LNCaP clone FGC (cell line): ENCODE measurements around the gene OSBPL1A.

Experiments
- DNase-seq: peaks from one replicate; pipeline ENCODE4 v3.0.0-alpha.2; 2011; ENCODE audit warnings: low read depth
- H3K4me3 ChIP-seq: 2 replicates; pipeline ENCODE4 v1.5.1; 2011; ENCODE audit warnings: mild to moderate bottlenecking, low read depth, low read length, control low read depth
- TF ChIP-seq, protein P1 (sequence below): IDR thresholded peaks from 2 replicates; pipeline ENCODE4 v1.5.1; 2012; ENCODE audit warnings: mild to moderate bottlenecking; ENCODE audit not compliant: control insufficient read depth, insufficient read depth; ENCODE audit errors: extremely low read depth

OSBPL1A gene

DNA sequence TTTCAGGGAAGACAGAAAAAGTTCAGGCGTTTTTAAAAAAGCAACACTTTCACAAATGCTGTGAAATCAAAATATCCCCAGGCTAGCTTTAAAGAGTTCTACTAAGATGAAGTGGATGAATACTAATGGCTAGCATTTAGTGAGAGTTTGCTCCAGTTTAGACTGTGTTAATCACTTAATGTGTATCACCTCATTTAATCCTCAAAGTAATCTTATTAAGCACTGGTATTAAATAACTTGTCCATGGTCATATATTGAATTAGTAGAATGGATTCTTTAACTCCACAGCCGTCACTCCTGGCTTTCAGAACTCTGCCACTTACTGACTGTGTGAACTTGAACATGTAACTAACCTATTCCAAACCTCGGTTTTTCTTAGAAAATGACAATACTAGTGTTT lies 192.7 kb downstream of the OSBPL1A start:
- TF ChIP-seq, protein P1, sequence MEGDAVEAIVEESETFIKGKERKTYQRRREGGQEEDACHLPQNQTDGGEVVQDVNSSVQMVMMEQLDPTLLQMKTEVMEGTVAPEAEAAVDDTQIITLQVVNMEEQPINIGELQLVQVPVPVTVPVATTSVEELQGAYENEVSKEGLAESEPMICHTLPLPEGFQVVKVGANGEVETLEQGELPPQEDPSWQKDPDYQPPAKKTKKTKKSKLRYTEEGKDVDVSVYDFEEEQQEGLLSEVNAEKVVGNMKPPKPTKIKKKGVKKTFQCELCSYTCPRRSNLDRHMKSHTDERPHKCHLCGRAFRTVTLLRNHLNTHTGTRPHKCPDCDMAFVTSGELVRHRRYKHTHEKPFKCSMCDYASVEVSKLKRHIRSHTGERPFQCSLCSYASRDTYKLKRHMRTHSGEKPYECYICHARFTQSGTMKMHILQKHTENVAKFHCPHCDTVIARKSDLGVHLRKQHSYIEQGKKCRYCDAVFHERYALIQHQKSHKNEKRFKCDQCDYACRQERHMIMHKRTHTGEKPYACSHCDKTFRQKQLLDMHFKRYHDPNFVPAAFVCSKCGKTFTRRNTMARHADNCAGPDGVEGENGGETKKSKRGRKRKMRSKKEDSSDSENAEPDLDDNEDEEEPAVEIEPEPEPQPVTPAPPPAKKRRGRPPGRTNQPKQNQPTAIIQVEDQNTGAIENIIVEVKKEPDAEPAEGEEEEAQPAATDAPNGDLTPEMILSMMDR, result no peak
- H3K4me3 ChIP-seq, result no peak overlapping the region
- no peak for DNase-seq

DNA sequence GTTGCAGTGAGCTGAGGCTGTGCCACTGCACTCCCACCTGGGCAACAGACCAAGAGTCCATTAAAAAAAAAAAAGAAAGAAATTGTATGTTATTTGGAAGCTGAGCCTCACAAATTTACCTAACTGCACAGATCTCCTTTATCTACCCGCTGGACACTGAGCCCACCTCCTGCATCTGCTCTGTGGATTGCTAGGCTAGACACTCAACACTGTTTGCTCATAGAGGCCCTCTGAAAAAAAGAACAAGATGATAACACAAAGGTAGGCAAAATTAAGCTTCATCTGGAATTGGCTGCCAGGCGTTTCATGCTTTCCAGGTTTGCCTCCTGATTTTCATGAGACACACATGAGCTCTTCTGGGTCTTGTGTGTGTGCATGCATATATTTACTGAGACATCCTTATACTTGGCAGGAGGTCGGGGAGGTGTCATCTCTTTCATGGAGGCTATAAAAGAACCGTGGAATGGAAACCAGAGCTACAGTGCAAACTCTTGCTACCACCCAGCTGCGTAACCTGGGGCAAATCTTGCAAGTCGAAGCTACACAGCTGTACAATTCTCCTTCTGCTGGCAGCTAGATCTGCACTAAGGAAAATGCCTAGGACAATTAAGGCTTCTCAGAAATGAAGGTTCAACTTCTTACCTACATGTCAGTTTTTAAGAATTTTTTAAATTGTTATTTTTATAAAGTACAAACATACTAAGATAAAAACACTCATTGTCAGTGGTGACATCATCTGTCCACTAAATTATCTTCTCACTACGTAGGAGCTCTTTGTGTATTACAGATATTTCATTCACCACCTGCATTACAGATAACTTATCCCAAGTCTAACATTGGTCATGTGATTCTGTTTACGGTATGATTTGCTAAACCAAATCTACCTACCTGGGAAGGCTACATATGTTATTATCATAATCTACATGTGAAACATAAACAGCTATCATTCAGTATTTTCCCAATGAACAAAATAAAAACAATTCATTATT lies 195.6 kb downstream of the OSBPL1A start:
- TF ChIP-seq, protein P1, result no peak
- H3K4me3 ChIP-seq, result no peak overlapping the region
- DNase-seq, result no peak

DNA sequence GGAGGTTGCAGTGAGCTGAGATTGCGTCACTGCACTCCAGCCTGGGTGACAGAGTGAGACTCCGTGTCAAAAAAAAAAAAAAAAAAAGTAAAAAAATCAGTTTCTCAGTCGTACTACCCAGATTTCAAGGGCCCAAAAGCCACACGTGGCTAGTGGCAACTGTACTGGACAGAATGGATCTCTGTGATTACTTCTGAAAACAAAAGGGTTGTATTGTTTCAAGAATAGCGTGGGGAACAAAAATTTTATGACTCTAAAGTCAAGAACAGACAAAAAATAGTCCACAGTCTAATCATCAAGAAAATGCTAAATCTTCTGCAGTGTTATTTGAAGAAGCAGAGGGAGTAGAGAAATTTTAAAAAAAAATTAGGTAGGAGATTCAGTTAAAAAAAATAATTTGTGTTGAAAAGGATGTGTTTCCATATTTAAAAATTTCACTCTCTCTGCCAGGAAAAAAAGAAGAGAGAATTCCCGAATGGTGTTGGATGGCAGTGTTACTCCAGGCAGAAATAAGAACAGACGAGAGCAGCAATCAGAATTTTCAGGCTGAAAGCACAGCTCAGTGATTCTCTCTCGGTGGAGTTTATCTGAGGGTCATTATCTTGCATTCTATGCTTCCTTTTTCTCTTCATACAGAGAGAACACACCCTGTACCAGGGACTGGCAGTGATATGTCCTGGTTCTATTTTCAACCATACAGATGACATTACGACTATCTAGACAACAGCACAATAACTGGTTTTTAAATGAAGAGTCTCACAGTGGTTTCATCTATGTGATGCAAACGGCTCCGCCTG lies 196.9 kb downstream of the OSBPL1A start:
- DNase-seq, result no peak
- no peak overlapping the region for H3K4me3 ChIP-seq
- TF ChIP-seq, protein P1, result no peak

DNA sequence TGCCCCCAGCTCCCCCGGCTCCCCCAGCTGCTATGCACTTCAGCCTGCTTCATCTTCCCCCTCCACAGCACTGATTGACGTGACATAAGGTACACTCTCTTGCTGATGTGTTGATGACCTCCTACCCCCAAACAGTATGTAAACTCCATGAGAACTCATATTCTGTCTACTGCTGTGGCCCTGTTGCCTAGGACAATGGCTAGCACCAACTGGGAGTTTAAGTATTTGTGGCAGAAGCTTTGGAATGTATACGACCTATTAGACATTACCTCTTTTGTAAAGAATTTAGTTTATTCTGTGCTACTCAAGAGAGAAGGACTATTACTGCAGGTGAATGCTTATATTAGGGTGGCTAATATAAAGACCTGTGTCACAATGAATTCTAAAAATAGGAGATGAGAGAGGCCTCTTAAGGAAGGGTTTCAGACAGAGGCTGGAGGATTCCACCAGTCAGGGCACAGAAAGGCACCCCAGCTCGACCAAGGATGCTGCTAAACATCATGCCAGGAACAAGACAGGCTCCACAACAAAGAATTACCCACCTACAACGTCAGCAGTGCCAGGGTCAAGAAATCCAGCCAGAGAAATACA lies 198.2 kb downstream of the OSBPL1A start:
- no peak for DNase-seq
- H3K4me3 ChIP-seq, result no peak overlapping the region
- TF ChIP-seq, protein P1, result no peak

DNA sequence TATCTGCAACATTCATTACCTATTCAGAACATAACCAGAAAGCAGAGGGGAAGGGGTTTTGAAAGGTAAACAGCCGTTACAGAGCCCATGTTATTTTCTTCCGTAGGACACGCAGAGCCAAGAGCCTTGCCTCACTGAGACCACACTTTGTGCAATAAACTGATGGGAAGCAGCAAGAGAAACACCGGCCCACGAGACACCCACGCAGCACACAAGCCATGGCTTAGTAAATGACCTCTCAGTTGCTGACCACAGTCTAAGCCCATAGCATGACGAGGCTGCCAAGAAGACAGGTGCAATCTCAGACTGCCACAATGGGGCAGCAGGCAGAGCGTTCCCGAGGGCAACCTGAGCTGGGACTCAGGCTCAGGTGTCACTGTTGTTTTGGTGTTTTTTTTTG lies 199.2 kb downstream of the OSBPL1A start:
- H3K4me3 ChIP-seq, result no peak overlapping the region
- DNase-seq, result no peak
- TF ChIP-seq, protein P1, result no peak

DNA sequence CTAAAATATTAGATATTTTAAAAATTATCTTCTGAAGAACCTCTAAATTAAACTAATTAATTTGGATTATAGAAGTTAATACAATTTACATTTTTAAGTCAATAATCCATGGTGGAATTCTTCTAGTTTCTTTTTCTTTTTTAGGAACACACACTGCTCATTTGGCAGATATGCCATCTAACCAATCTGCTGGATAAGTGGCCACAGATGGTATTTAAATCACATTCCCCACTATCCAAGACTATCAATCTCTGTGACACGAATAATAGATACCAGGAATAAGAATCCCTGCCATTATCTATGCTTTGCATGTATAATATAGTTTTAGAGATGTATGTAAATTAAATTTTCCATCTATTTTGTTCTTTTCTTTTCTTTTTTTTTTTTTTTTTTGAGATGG lies 200.2 kb downstream of the OSBPL1A start:
- H3K4me3 ChIP-seq, result no peak overlapping the region
- TF ChIP-seq, protein P1, result no peak
- no peak for DNase-seq
